ENCODE data around the gene C10orf105.

- peak; percentile 99 for TF ChIP-seq CTCF (conservative IDR thresholded peaks at IDR 0.05; ENCODE audit: low read length)
- no peak for TF ChIP-seq EZH2phosphoT487 (IDR thresholded peaks at IDR 0.05; ENCODE audit: borderline replicate concordance, low read depth, low read length)
These were observed 22.8 kb downstream of the C10orf105 start for GRCh38 chr10:71696628-71697326.

Measured in OCI-LY7 (cell line).